Measurements from ENCODE around the gene HRCT1. TPM values are rescaled to one million over a fixed set of nuclear protein-coding genes. Genes with fewer than 3 reads are reported as not detected.

HRCT1 gene
- polyA plus RNA-seq, 1 donor from 2014 or later = not detected

GRCh38 chr9:35861161-35861897 lies 44.7 kb upstream of the HRCT1 start:
- Histone ChIP-seq H3K27ac (ENCODE audit: low read length) (no peak overlapping the region), H3K36me3 (ENCODE audit: insufficient read depth, low read length) (no peaks in the 10 kb centered on the region), H3K9me3 (ENCODE audit: low read length) (no peaks in the 10 kb centered on the region), H3K9me2 (ENCODE audit: insufficient read depth, low read length) (no peaks in the 10 kb centered on the region), H3F3A (ENCODE audit: insufficient read depth, low read length, poor library complexity, severe bottlenecking) (no peaks in the 10 kb centered on the region), H3K27me3 (ENCODE audit: insufficient read depth, low read depth, low read length) (no peaks in the 10 kb centered on the region), H4K20me1 (ENCODE audit: insufficient read depth) (no peaks in the 10 kb centered on the region), H3K79me2 (replicated peaks; ENCODE audit: insufficient read depth, low read length) (no peaks in the 10 kb centered on the region), H3K9ac (ENCODE audit: low read length) (no peak overlapping the region), H2AFZ (ENCODE audit: low read depth, low read length) (no peak overlapping the region), H3K4me2 (ENCODE audit: low read length) (no peak overlapping the region), H3K4me3 (ENCODE audit: low read length) (no peak overlapping the region)
- TF ChIP-seq CTCF (IDR thresholded peaks at IDR 0.05; ENCODE audit: poor library complexity, severe bottlenecking) (no peak), EZH2 (IDR thresholded peaks at IDR 0.05; ENCODE audit: borderline replicate concordance, insufficient read depth, low read length, poor library complexity, severe bottlenecking) (no peak), RAD21 (conservative IDR thresholded peaks at IDR 0.05) (no peak), MXI1 (conservative IDR thresholded peaks at IDR 0.05; ENCODE audit: poor library complexity, severe bottlenecking) (no peak), SMC3 (conservative IDR thresholded peaks at IDR 0.05; ENCODE audit: poor library complexity) (no peak), TAF1 (IDR thresholded peaks at IDR 0.05; ENCODE audit: low read depth) (no peak)

GRCh38 chr9:35862328-35862727 lies 43.7 kb upstream of the HRCT1 start:
- Histone ChIP-seq H3K9me3 (ENCODE audit: low read length) (no peaks in the 10 kb centered on the region), H3F3A (ENCODE audit: insufficient read depth, low read length, poor library complexity, severe bottlenecking) (no peaks in the 10 kb centered on the region), H3K9me2 (ENCODE audit: insufficient read depth, low read length) (no peaks in the 10 kb centered on the region), H3K27me3 (ENCODE audit: insufficient read depth, low read depth, low read length) (no peaks in the 10 kb centered on the region), H3K79me2 (replicated peaks; ENCODE audit: insufficient read depth, low read length) (no peaks in the 10 kb centered on the region), H3K4me2 (ENCODE audit: low read length) (no peak overlapping the region), H3K4me3 (ENCODE audit: low read length) (no peak overlapping the region), H4K20me1 (ENCODE audit: insufficient read depth) (no peaks in the 10 kb centered on the region), H2AFZ (ENCODE audit: low read depth, low read length) (no peak overlapping the region), H3K36me3 (ENCODE audit: insufficient read depth, low read length) (no peaks in the 10 kb centered on the region), H3K9ac (ENCODE audit: low read length) (no peak overlapping the region), H3K27ac (ENCODE audit: low read length) (no peak overlapping the region)
- TF ChIP-seq CTCF (IDR thresholded peaks at IDR 0.05; ENCODE audit: poor library complexity, severe bottlenecking) (no peak), EP300 (conservative IDR thresholded peaks at IDR 0.05; ENCODE audit: poor library complexity, severe bottlenecking) (no peak), RAD21 (conservative IDR thresholded peaks at IDR 0.05) (no peak)

GRCh38 chr9:35863583-35863982 lies 42.4 kb upstream of the HRCT1 start:
- Histone ChIP-seq H3K4me2 (ENCODE audit: low read length) (no peak overlapping the region), H3K9me3 (ENCODE audit: low read length) (no peaks in the 10 kb centered on the region), H3K27ac (ENCODE audit: low read length) (no peak overlapping the region), H3K36me3 (ENCODE audit: insufficient read depth, low read length) (no peaks in the 10 kb centered on the region), H2AFZ (ENCODE audit: low read depth, low read length) (no peak overlapping the region), H3K79me2 (replicated peaks; ENCODE audit: insufficient read depth, low read length) (no peaks in the 10 kb centered on the region), H3F3A (ENCODE audit: insufficient read depth, low read length, poor library complexity, severe bottlenecking) (no peaks in the 10 kb centered on the region), H3K27me3 (ENCODE audit: insufficient read depth, low read depth, low read length) (no peaks in the 10 kb centered on the region), H4K20me1 (ENCODE audit: insufficient read depth) (no peaks in the 10 kb centered on the region), H3K4me3 (ENCODE audit: low read length) (no peak overlapping the region), H3K9me2 (ENCODE audit: insufficient read depth, low read length) (no peaks in the 10 kb centered on the region), H3K9ac (ENCODE audit: low read length) (no peak overlapping the region)
- TF ChIP-seq EP300 (conservative IDR thresholded peaks at IDR 0.05; ENCODE audit: poor library complexity, severe bottlenecking) = no peak
- TF ChIP-seq RAD21 (conservative IDR thresholded peaks at IDR 0.05) = no peak
- no peak for TF ChIP-seq REST (IDR thresholded peaks at IDR 0.05; ENCODE audit: borderline replicate concordance)
- TF ChIP-seq POLR2AphosphoS5 (IDR thresholded peaks at IDR 0.05) = peak; percentile 8
- no peak for TF ChIP-seq MXI1 (conservative IDR thresholded peaks at IDR 0.05; ENCODE audit: poor library complexity, severe bottlenecking)
